ENCODE data around the gene RNF150.
"Not testable (repeated sequence)": the region's sequence is repeated elsewhere in the genome, so short reads cannot be mapped to it uniquely, and the experiment has no call there.

Gene RNF150

DNA sequence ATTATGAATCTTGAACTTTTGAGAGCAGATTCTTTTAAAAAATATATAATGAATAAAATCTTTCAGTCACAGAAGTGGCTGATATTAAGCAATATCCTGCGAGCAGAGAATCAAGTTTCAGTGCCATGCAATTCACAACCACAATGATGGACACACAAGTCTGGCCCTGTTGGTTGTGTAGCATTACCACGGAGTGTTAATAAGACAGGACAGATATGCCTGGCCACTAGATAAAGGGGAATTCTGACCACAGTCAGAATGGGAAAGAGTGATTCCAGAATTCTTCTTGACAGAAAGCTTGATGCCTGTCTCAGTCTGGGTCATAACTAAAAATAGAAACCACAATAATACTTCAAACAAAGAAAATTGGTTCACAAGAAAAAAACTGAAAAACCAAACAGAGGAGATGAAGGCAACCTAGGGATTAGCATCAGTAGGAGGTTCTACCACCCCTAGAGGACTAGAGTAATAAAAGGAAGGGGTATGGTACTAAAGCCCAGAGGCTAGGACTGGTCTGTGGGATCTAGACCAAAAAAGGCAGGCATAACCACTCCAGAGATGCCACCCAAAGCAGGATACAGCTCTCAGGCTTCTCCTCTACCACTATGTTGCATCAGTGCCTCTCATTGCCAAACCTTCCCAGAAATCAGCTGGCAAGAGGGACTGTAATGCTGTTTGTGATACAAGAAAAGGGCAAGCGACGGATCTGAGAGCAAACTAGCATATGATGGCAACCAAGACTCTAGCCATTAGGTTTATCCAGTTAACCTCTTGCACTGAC, 59.0 kb downstream of the RNF150 start:
- no peak for FAIRE-seq

DNA sequence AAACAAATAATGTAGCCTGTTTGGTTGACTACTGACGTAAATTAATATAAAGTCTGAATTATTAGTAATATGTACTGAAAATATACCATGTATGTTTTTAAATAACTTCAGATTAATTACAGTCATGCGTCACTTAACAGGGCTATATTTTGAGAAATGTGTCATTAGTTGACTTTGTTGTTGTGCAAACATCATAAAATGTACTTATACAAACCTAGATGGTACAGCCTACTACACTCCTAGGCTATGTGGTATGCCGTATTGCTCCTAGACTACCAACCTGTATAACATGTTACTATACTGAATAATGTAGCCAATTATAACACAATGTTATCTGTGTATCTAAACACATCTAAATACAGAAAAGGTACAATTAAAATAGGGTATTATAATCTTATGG, 66.6 kb downstream of the RNF150 start:
- no peak for FAIRE-seq

DNA sequence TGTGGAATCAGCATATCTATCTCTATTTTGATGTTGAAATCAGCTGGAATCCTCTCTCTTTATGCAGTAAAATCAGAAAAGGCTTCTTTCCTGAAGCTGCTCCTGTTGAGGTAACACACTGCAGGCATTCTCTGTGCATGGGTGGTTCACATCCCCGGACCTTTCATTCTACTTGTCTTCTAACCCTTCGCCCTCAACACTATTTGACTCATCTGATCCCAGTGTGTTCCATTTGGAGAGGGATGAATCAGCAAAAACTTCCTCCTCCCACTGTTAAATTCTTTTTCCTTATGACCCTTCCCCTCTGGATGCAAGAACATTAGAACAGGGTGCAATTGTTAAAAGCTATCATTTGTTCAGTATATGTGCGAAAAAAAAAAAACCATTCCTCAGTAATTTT, 67.4 kb downstream of the RNF150 start:
- FAIRE-seq, result no peak

DNA sequence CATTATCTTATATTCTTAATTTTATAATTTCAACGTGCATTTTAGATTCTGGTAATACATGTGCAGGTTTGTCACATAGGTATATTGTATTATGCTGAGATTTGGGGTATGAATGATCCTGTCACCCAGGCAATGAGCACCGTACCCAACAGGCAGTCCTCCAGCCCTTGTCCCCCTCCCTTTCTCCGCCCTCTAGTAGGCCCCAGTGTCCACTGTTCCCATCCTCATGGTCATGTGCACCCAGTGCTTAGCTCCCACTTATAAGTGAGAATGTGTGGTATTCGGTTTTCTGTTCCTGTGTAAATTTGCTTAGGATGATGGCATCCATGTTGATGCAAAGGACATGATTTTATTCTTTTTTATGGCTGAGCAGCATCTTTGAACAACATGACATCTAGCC, 70.6 kb downstream of the RNF150 start:
- no peak for FAIRE-seq

DNA sequence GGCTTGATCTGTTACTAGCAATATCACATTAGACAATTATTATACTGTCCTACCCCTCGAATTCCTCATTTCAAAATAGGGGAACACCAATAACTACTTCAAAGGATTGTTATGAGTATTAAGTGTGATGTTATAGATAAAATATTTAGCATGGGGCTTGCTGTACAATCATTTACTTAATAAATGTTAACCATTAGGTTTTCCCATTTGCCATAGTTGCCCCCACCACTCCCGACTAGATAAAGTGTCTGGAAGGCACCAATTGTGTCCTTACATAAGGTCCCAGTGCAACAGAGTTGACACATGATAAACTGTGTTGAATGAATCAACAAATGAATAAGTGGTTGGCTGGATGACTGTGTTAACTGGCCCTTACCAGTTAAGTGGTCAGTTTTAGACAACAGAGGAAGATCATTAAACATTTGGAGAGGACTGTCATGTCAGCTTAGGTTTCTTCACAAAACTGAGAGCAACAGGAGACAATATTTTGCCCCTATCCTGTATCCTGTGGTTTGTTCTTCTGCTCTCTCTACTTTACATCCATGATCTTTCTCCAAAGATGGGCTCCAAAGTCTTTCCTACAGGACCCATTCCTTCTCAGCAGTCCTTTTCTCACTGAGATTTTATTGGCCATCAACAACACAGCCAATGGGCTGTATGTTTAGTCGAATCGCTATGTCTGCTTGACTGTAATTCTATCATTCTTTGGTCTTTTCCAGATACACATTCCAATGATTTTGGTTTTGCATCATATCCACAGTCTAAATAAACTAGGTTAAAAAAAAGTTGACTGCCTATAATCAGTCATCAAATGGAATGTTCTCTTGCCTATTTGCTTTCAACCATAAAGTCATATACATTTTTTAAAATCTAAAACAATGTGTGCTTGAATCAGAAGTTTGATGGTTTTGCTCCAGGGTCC, 74.4 kb downstream of the RNF150 start:
- FAIRE-seq, result no peak

DNA sequence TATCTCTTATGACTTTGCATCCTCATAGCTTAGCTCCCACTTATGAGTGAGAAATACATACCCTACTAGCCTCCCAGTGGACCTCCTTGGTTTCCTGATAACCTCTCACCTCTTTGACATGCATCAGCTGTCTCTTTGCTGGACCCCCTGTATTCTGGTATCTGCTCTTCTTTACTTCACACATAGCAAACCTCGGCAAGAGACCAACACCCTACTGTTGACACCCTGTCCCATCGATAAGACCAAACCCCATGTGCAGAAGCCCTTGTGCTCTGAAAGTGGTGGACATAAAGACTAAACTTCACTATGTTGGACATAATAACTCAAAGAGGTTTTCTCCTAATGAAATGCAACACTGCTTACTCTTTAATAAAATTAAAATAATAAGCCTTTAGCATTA, 75.7 kb downstream of the RNF150 start:
- FAIRE-seq, result no peak

DNA sequence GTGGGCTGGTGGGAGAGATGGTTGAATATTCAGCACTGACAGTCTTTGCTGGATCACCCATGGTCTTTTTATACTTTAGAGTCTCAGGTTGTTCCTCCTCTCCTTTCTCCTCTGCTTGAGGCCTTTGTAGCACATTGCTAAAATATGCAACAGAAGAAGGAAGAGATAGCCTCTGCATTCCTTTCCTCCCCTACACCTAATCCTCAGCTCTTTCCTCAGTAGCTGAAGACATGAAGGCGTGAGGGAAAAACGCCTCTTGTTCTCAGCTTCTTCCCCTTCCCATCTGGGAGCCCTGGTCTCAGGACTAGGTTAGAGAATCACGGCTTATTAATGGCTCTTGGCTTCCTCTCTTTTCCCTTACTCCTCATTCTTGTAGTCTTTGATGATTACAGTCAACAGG, 76.8 kb downstream of the RNF150 start:
- FAIRE-seq, result no peak

DNA sequence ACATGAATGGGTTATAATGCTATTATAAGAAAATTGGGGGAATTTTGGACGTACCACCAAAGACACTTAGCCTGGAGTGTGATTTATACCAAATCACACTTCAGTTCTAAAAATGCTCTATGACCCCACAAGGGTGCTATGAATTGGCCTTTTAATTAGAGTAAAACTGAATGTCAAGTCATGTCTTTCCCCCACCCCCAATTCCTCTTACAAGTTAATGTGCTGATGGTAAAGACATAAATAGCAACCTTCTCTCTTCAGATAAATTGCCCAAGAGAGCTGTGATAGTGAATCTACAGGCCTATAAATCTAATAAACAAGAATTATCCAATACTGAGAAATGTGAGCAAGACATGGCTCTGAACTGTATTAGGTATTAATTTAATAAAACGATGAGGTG, 78.8 kb downstream of the RNF150 start:
- FAIRE-seq, result no peak

DNA sequence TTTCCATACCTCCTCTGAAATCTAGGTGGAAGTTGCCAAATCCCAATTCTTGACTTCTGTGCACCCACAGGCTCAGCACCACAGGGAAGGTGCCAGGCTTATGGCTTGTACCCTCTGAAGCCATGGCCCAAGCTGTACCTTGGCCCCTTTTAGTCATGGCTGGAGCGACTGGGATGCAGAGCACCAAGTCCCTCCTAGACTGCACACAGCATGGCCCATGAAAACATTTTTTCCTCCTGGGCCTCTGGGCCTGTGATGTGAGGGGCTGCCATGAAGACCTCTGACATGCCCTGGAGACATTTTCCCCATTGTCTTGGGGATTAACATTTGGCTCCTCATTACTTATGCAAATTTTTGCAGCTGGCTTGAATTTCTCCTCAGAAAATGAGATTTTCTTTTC, 82.3 kb downstream of the RNF150 start:
- not testable (repeated sequence) for FAIRE-seq

DNA sequence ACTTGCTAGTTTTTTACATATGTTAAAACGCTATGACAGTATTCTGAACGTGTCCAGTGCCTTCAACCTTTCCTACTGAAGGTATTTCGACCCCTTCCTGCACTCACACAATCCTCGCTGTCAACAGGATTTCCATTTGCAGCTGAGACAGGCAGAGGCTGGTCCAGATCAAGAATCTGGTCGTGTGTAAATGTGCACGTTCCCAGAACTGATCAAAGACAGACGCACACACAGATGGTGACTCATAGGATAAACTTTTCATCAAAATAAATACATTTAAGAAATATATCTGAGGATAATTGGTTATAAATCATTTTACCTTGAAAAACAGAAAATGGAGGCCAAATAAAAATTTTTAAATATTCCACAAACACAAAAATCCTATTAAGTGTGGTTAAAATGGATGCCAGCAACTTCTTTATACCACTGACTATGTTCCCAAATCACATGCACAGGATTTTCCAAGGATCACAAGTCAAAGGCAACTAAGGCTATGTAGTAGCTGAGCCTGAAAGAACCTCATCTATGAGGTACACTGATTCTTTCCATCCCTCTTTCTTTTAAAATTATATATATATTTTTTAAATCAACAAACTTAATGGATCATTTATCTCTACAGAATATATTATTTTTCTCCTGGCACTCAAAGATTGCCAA, 85.9 kb downstream of the RNF150 start:
- no peak for FAIRE-seq

DNA sequence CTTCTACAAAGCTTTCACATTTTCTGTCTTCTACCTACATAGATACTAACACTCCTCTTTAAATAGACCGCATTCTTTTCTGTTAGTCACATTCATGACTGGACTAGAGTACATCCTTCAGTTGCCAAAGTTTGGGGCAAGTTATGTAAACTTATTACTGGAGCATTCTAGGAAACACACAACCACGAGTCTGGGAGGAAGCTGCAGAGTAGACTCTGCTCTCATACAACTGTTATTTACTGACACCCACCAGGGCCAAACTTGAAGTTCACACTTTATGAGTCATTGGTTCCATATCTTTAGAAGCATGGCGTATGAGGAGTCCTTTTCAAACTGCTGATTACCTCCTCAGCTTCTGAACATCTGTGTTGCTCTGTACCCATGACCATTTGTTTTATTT, 87.0 kb downstream of the RNF150 start:
- no peak for FAIRE-seq

DNA sequence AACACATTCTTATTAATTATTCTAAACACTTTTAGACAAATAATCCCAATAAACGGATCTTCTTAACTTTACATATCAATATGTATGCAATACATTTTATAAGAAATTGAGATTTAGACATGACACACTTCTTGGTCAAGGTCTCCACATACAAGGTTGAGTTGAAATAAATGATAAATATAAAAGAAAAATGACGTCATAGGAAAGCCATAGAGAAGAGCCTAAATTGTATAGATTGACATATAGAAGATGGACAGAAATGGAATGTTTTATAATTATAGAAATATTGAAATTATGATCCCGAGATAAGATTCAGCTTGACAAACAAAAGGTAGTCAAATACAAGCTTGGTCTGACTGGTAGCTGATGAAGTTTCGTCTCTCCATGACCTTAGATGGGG, 87.4 kb downstream of the RNF150 start:
- FAIRE-seq, result no peak

DNA sequence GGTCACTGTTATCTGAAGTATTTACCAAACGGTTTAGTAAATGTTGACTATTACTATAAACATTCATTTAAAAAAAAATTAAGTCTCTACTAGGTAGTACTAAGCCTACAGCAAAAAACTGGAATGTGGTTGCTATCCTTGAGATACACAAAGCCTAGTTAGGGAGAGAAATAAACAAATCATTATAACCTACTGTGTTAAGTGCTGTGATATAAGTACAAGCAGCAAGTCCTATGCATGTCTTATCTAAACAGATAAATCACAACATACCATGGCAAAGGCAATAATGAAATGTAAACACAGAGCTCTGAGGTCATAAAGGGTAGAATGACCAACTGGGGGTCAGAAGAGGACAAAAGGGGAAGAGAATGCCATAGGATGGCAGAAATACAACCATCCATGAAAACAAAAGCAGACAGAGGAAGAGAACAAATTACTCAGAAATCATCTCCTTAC, 92.2 kb downstream of the RNF150 start:
- FAIRE-seq, result no peak

DNA sequence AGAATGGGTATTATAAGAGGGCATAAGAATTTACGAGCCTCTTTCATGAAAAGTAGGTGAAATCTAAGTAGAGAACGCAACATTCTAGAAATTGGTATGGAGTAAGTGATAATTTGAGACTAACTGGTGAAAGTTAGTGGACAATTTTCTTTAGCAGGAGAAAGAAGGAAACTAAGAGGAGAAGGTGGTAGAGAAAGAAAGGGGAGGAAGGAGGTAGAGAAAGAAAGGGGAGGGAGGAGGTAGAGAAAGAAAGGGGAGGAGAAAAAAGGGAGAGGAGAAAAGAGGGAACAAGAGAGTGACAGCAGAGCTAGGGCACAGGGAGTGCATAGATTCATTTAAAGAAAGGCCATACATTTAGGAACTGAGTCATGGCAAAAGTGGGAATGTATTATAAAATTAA, 94.1 kb downstream of the RNF150 start:
- no peak for FAIRE-seq

DNA sequence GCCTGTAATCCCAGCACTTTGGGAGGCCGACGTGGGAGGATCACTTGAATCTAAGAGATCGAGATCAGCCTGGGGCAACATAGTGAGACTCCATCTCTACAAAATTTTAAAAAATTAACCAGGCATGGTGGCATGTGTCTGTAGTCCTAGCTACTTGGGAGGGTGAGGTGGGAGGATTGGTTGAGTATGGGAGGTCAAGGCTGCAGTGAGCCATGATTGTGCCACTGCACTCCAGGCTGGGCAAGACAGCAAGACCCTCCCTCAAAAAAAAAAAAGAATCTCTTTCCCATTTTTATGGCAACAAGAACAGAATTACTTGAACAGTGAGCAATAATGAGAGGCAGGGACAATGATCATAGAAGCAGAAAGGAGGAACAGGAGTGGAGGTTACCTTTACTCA, 94.8 kb downstream of the RNF150 start:
- no peak for FAIRE-seq

DNA sequence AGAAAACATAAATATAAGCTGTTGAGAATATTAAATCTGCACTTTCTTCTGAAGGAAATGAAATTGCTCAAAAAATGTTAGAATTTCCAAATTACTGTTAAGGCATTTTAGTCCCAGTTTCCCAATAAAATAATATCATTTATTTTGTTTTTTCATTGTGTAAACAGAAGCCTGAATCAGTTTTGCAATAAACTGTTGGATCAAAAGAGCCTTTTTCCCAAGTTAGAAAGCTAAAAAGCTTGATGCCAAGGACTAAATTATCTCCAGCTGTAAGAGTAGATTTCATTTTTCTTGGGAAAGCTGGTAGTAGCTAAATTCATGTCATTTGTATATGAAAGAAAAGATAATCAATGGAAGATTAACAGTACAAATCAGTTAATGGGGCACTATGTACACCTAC, 95.8 kb downstream of the RNF150 start:
- FAIRE-seq, result no peak

DNA sequence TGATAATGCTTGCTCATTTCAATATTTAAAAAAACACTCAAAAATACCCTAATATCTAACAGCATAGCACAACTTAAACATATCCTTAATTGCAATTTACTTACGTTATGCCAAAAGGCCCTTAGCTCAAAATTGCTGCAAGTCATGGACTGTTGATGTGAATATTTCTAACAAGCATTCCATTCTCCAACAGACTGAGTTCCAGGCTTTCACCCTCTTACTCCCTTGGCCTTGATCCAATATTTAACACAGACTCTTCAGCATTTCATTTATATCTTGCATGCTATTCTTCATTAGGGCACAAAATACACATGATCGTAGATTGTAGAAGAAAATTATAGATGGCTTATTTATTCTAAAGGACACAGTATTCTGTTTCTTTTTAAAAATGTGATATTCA, 96.5 kb downstream of the RNF150 start:
- no peak for FAIRE-seq

DNA sequence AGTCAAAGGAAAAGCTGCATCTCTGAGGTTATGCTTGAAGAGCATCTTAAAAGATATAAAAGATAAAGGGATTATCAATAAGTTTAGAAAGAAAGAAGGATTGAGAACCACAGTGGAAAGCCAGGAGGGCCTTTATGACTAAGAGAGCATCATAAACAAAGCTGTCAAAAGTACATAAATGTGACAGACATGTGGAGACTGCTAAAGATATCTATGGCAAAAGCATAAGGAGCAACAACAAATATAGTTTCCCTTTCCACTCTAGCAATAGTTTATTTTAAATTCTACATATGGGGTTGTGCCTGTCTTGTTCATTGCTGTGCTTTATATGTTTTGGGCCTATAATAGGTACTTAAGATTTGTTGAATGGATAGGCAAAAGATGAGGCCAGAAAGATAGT, 97.3 kb downstream of the RNF150 start:
- FAIRE-seq, result no peak

DNA sequence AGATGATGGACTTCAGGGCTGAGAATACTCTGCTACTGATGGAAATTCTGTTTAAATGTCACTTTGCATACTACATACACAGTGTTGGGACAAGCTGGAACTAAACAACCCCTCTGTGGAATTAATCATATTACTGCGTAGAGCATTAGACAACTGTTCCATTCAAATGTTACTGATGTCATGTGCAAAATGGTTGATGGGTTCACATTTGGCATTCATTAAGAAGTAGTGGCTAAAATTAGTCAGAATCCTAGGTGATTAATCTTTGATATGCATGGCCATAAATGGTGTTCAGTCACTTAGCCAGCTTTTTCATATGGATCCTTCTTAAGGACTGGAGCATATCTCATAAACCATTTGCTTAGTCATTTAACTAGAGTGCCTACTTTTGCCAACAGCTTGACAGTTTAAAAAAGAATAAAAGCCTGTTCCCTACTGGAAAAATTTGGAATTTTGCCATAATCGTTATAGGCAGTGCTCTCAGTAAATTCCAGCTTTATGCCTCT, 105.2 kb downstream of the RNF150 start:
- no peak for FAIRE-seq

DNA sequence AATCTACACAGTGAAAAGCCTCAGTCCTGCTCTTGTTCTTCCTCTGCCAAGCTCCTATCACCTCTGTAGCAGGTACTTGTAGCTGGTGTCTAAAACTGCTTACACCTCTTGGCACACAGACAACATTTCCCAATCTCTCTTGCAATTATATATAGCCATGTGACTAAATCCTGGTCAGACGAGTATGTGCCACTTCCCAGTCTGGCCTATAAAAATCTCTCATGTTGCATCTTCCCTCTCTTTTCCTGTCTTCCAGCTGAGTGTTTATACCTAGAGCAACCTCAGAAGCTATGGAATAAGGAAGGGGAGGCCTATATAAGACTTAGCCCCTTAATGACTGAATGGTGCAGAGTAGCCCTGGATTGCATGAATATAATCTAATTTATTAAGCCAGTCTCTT, 105.8 kb downstream of the RNF150 start:
- no peak for FAIRE-seq

DNA sequence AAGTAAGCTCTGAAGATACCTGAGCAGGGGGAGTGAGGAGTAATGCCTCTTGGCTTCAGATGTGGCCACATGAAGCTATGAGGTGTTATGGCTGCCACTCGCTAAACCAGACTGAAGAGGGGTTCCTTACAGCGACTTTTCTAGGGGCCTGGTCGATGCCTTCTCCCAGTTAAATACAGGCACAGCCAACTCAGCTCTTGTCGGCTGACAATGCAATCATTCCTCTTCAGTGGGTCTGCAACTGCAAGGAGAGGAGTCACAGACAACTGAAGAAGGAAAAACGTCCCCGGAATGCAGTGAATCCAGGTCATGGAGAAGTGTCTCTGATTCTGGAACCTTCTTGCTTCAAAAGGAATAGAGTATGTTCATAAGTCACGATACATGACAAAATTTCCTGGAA, 106.4 kb downstream of the RNF150 start:
- FAIRE-seq, result no peak

DNA sequence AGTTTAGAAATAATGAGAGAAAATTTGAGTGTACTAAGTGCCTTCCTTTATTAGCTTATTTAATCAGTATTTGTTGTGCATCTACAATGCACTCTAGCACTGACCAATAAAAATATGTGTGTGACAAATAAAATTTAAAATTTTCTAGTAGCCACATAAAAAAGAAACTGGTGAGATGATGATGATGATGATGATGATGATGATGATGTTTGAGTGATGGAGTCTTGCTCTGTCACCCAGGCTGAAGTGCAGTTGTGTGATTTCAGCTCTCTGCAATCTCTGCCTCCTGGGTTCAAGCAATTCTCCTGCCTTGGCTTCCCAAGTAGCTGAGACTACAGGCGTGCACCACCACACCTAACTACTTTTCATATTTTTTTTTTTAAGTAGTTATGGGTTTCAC, 110.2 kb downstream of the RNF150 start:
- FAIRE-seq, result no peak

DNA sequence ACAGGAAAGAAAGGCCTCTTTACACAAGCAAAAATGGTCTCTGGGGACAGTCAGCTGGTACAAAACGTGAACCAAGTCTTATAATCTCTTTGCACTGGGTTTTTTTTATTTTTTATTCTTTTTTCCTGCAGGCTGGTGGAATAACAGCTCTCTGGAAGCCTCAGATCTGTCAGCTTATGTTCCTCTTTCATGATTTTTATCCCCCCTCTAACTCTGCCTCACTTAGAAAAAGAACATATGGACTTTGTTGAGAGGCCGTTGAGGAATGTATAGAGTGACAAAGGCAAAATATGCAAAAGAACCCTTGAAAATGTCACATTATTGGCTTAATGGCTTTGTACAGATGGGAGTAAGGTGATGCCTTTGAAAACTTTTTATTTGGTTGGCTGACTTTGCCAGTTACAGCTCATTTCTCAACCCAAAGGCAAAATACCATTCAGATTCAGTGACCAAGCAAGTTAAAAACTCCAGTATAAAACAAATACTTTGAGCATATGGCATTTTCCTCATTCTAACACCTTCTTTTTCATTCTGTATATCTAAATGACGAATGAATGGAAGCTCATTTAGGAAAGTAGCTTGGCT, 111.1 kb downstream of the RNF150 start:
- no peak for FAIRE-seq

Measured in A204.1 (cell line).